WTC11 (cell line): Measurements from ENCODE around the gene SPSB4. TPM values are rescaled to one million over a fixed set of nuclear protein-coding genes. Genes with fewer than 3 reads are reported as not detected.

Source experiments
- ATAC-seq: fragments of 200-7000 bp; cut with Tn5 transposase; 2 replicates; pipeline ENCODE4 v1.10.0; 2021; ENCODE audit warnings: mild to moderate bottlenecking, moderate library complexity
- CTCF ChIA-PET: fragments of 300-600 bp; sonication (Branson Sonifier 250); formaldehyde crosslinking; loops from one replicate; lab custom pipeline; 2021; ENCODE audit warnings: antibody characterized with exemption; lab: Charles Lee
- POLR2A ChIA-PET: fragments of 350-600 bp; sonication (Branson Sonifier 250); formaldehyde crosslinking; loops from one replicate; lab custom pipeline; 2021; ENCODE audit warnings: antibody characterized with exemption; lab: Charles Lee
- DNase-seq: peaks from one replicate; pipeline ENCODE4 v3.0.0; 2021; ENCODE audit warnings: low spot score
- H3K27ac Mint-ChIP-seq: 2 replicates; pipeline ENCODE4 v1.8.0; 2021; ENCODE audit warnings: mixed read lengths
- H3K27me3 Mint-ChIP-seq: 2 replicates; pipeline ENCODE4 v1.8.0; 2021; ENCODE audit warnings: low read depth, mild to moderate bottlenecking, moderate library complexity, mixed read lengths
- H3K36me3 Mint-ChIP-seq: 2 replicates; pipeline ENCODE4 v1.8.0; 2021; ENCODE audit warnings: mixed read lengths
- H3K4me1 Mint-ChIP-seq: 2 replicates; pipeline ENCODE4 v1.8.0; 2022; ENCODE audit warnings: mixed read lengths
- H3K4me3 Mint-ChIP-seq: 2 replicates; pipeline ENCODE4 v1.8.0; 2021; ENCODE audit warnings: mild to moderate bottlenecking, moderate library complexity, mixed read lengths
- H3K9me3 Mint-ChIP-seq: 2 replicates; pipeline ENCODE4 v1.8.0; 2021; ENCODE audit warnings: mixed read lengths
- CREM ChIP-seq: sonication (generic); formaldehyde crosslinking; IDR thresholded peaks from 2 replicates; pipeline ENCODE4 v1.8.1; 2022; ENCODE audit warnings: mild to moderate bottlenecking, missing genetic modification reagents, moderate library complexity
- ESRRA ChIP-seq: sonication (generic); formaldehyde crosslinking; IDR thresholded peaks from 2 replicates; pipeline ENCODE4 v1.8.1; 2022; ENCODE audit warnings: mild to moderate bottlenecking, missing genetic modification reagents, borderline replicate concordance
- FOXP1 ChIP-seq: sonication (generic); formaldehyde crosslinking; IDR thresholded peaks from 2 replicates; pipeline ENCODE4 v1.8.0; 2022; ENCODE audit warnings: missing genetic modification reagents, mild to moderate bottlenecking, moderate library complexity, borderline replicate concordance
- GTF2I ChIP-seq: fragments of 250-450 bp; sonication (Bioruptor Pico); conservative IDR thresholded peaks from 2 replicates; pipeline ENCODE4 v1.4.0; 2021; ENCODE audit warnings: mild to moderate bottlenecking
- HMGA2 ChIP-seq: fragments of 250-450 bp; sonication (Bioruptor Pico); IDR thresholded peaks from 2 replicates; pipeline ENCODE4 v1.4.0; 2021; ENCODE audit warnings: mild to moderate bottlenecking, moderate library complexity
- JUN ChIP-seq: sonication (generic); formaldehyde crosslinking; IDR thresholded peaks from 2 replicates; pipeline ENCODE4 v1.8.0; 2023; ENCODE audit warnings: mild to moderate bottlenecking, missing genetic modification reagents
- NFE2L1 ChIP-seq: sonication (generic); formaldehyde crosslinking; IDR thresholded peaks from 2 replicates; pipeline ENCODE4 v1.8.1; 2023; ENCODE audit warnings: missing genetic modification reagents
- NR1H2 ChIP-seq: sonication (generic); formaldehyde crosslinking; IDR thresholded peaks from 2 replicates; pipeline ENCODE4 v1.9.0; 2021; ENCODE audit warnings: mild to moderate bottlenecking, moderate library complexity, missing genetic modification reagents
- NR2C2 ChIP-seq: sonication (generic); formaldehyde crosslinking; IDR thresholded peaks from 2 replicates; pipeline ENCODE4 v1.8.0; 2022; ENCODE audit warnings: mild to moderate bottlenecking, missing genetic modification reagents
- OVOL2 ChIP-seq: fragments of 250-450 bp; sonication (Bioruptor Pico); IDR thresholded peaks from 2 replicates; pipeline ENCODE4 v1.9.0; 2021; ENCODE audit warnings: mild to moderate bottlenecking, borderline replicate concordance
- RELA ChIP-seq: sonication (generic); formaldehyde crosslinking; IDR thresholded peaks from 2 replicates; pipeline ENCODE4 v1.8.1; 2022; ENCODE audit warnings: missing genetic modification reagents, mild to moderate bottlenecking, borderline replicate concordance
- SOX15 ChIP-seq: fragments of 250-450 bp; sonication (Bioruptor Pico); IDR thresholded peaks from 2 replicates; pipeline ENCODE4 v1.9.0; 2021; ENCODE audit warnings: mild to moderate bottlenecking
- TCF7 ChIP-seq: sonication (generic); formaldehyde crosslinking; IDR thresholded peaks from 2 replicates; pipeline ENCODE4 v1.8.0; 2022; ENCODE audit warnings: mild to moderate bottlenecking, low read depth, missing genetic modification reagents, moderate library complexity
- TEAD4 ChIP-seq: sonication (generic); formaldehyde crosslinking; IDR thresholded peaks from 2 replicates; pipeline ENCODE4 v1.8.0; 2022; ENCODE audit warnings: mild to moderate bottlenecking, missing genetic modification reagents
- USF2 ChIP-seq: sonication (generic); formaldehyde crosslinking; IDR thresholded peaks from 2 replicates; pipeline ENCODE4 v1.8.1; 2023; ENCODE audit warnings: mild to moderate bottlenecking, missing genetic modification reagents, moderate library complexity
- ZMAT4 ChIP-seq: fragments of 250-450 bp; sonication (Bioruptor Pico); IDR thresholded peaks from 2 replicates; pipeline ENCODE4 v1.9.0; 2021; ENCODE audit warnings: mild to moderate bottlenecking
- ZNF281 ChIP-seq: sonication (generic); formaldehyde crosslinking; IDR thresholded peaks from 2 replicates; pipeline ENCODE4 v1.8.0; 2023; ENCODE audit warnings: mild to moderate bottlenecking, missing genetic modification reagents
- total RNA-seq: library from RNA; stranded (reverse); gene quantifications from 3 replicates; pipeline ENCODE4 v1.2.3, GENCODE V29; 2021
- TF ChIP-seq, protein P1 (sequence below): sonication (generic); formaldehyde crosslinking; conservative IDR thresholded peaks from 2 replicates; pipeline ENCODE4 v1.8.1; 2023; ENCODE audit warnings: mild to moderate bottlenecking, low read depth, missing genetic modification reagents, moderate library complexity
- TF ChIP-seq, protein P2 (sequence below): fragments of 250-450 bp; sonication (Bioruptor Pico); IDR thresholded peaks from 2 replicates; pipeline ENCODE4 v2.1.2; 2022; ENCODE audit warnings: mild to moderate bottlenecking, moderate library complexity
- TF ChIP-seq, protein P3 (sequence below): sonication (generic); formaldehyde crosslinking; IDR thresholded peaks from 2 replicates; pipeline ENCODE4 v1.8.0; 2022; ENCODE audit warnings: mild to moderate bottlenecking, missing genetic modification reagents
- TF ChIP-seq, protein P4 (sequence below): sonication (generic); formaldehyde crosslinking; IDR thresholded peaks from 2 replicates; pipeline ENCODE4 v1.8.0; 2022; ENCODE audit warnings: mild to moderate bottlenecking, missing genetic modification reagents
- TF ChIP-seq, protein P5 (sequence below): sonication (generic); formaldehyde crosslinking; IDR thresholded peaks from 2 replicates; pipeline ENCODE4 v1.8.1; 2022; ENCODE audit warnings: missing genetic modification reagents, borderline replicate concordance

SPSB4 gene
- total RNA-seq, 1 experiment from 2014 or later: 19.7 TPM

GRCh38 chr3:141096164-141096563 lies 45.0 kb downstream of the SPSB4 start (continued):
- TF ChIP-seq, protein P1, sequence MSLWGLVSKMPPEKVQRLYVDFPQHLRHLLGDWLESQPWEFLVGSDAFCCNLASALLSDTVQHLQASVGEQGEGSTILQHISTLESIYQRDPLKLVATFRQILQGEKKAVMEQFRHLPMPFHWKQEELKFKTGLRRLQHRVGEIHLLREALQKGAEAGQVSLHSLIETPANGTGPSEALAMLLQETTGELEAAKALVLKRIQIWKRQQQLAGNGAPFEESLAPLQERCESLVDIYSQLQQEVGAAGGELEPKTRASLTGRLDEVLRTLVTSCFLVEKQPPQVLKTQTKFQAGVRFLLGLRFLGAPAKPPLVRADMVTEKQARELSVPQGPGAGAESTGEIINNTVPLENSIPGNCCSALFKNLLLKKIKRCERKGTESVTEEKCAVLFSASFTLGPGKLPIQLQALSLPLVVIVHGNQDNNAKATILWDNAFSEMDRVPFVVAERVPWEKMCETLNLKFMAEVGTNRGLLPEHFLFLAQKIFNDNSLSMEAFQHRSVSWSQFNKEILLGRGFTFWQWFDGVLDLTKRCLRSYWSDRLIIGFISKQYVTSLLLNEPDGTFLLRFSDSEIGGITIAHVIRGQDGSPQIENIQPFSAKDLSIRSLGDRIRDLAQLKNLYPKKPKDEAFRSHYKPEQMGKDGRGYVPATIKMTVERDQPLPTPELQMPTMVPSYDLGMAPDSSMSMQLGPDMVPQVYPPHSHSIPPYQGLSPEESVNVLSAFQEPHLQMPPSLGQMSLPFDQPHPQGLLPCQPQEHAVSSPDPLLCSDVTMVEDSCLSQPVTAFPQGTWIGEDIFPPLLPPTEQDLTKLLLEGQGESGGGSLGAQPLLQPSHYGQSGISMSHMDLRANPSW: no peak
- TF ChIP-seq, protein P2, sequence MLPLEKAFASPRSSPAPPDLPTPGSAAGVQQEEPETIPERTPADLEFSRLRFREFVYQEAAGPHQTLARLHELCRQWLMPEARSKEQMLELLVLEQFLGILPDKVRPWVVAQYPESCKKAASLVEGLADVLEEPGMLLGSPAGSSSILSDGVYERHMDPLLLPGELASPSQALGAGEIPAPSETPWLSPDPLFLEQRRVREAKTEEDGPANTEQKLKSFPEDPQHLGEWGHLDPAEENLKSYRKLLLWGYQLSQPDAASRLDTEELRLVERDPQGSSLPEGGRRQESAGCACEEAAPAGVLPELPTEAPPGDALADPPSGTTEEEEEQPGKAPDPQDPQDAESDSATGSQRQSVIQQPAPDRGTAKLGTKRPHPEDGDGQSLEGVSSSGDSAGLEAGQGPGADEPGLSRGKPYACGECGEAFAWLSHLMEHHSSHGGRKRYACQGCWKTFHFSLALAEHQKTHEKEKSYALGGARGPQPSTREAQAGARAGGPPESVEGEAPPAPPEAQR (CRISPR knock-in tag): no peak
- TF ChIP-seq RELA: no peak
- no peak for TF ChIP-seq TEAD4 (CRISPR knock-in tag)
- TF ChIP-seq JUN (CRISPR knock-in tag): no peak
- no peak for TF ChIP-seq NR2C2 (CRISPR knock-in tag)
- TF ChIP-seq TCF7: no peak
- no peak for TF ChIP-seq NR1H2 (CRISPR knock-in tag)
- TF ChIP-seq GTF2I: no peak
- TF ChIP-seq, protein P3, sequence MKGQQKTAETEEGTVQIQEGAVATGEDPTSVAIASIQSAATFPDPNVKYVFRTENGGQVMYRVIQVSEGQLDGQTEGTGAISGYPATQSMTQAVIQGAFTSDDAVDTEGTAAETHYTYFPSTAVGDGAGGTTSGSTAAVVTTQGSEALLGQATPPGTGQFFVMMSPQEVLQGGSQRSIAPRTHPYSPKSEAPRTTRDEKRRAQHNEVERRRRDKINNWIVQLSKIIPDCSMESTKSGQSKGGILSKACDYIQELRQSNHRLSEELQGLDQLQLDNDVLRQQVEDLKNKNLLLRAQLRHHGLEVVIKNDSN (CRISPR knock-in tag): no peak
- TF ChIP-seq OVOL2 (CRISPR knock-in tag): no peak
- no peak for TF ChIP-seq CREM (CRISPR knock-in tag)
- no peak for TF ChIP-seq HMGA2 (CRISPR knock-in tag)

- Mint-ChIP-seq H3K36me3 (peaks cover 23% of the 10 kb centered on the region), H3K4me1 (peaks cover 35% of the 10 kb centered on the region), H3K27me3 (no peaks in the 10 kb centered on the region)
- ChIA-PET CTCF (interaction anchor here (1.0 to 1.9 kb wide), 3 partner anchors 9 to 47 kb away, joined by 3 to 6 read pairs (median 5); no protein-coding TSS in a partner anchor), POLR2A (no interaction called here)
- TF ChIP-seq ESRRA (no peak), TEAD4 (CRISPR knock-in tag) (no peak), USF2 (no peak), NFE2L1 (CRISPR knock-in tag) (no peak), SOX15 (CRISPR knock-in tag) (no peak), FOXP1 (CRISPR knock-in tag) (no peak), ZNF281 (no peak), OVOL2 (CRISPR knock-in tag) (no peak), ZMAT4 (no peak)
- TF ChIP-seq, protein P4, sequence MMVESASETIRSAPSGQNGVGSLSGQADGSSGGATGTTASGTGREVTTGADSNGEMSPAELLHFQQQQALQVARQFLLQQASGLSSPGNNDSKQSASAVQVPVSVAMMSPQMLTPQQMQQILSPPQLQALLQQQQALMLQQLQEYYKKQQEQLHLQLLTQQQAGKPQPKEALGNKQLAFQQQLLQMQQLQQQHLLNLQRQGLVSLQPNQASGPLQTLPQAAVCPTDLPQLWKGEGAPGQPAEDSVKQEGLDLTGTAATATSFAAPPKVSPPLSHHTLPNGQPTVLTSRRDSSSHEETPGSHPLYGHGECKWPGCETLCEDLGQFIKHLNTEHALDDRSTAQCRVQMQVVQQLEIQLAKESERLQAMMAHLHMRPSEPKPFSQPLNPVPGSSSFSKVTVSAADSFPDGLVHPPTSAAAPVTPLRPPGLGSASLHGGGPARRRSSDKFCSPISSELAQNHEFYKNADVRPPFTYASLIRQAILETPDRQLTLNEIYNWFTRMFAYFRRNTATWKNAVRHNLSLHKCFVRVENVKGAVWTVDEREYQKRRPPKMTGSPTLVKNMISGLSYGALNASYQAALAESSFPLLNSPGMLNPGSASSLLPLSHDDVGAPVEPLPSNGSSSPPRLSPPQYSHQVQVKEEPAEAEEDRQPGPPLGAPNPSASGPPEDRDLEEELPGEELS (CRISPR knock-in tag): no peak
- TF ChIP-seq, protein P1: no peak
- TF ChIP-seq, protein P5, sequence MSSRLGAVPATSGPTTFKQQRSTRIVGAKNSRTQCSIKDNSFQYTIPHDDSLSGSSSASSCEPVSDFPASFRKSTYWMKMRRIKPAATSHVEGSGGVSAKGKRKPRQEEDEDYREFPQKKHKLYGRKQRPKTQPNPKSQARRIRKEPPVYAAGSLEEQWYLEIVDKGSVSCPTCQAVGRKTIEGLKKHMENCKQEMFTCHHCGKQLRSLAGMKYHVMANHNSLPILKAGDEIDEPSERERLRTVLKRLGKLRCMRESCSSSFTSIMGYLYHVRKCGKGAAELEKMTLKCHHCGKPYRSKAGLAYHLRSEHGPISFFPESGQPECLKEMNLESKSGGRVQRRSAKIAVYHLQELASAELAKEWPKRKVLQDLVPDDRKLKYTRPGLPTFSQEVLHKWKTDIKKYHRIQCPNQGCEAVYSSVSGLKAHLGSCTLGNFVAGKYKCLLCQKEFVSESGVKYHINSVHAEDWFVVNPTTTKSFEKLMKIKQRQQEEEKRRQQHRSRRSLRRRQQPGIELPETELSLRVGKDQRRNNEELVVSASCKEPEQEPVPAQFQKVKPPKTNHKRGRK: no peak
- TF ChIP-seq, all 79 proteins: peak for 0
- DNase-seq (no peak), ATAC-seq (no peak)
- no peak overlapping the region for H3K4me3 Mint-ChIP-seq
- peaks cover 18% of the 10 kb centered on the region for H3K9me3 Mint-ChIP-seq
- H3K27ac Mint-ChIP-seq: no peak overlapping the region
Observed at GRCh38 chr3:141096981-141097380, 45.8 kb downstream of the SPSB4 start.
